NK-92 (cell line): Measurements from ENCODE around the gene SEMA3E.
"Not testable (repeated sequence)": the region's sequence is repeated elsewhere in the genome, so short reads cannot be mapped to it uniquely, and the experiment has no call there.

ENCODE experiments used
- DNase-seq: peaks from one replicate; lab custom pipeline; 2025; ENCODE audit not compliant: unreplicated experiment; lab: John Stamatoyannopoulos, UW

Gene SEMA3E

DNA sequence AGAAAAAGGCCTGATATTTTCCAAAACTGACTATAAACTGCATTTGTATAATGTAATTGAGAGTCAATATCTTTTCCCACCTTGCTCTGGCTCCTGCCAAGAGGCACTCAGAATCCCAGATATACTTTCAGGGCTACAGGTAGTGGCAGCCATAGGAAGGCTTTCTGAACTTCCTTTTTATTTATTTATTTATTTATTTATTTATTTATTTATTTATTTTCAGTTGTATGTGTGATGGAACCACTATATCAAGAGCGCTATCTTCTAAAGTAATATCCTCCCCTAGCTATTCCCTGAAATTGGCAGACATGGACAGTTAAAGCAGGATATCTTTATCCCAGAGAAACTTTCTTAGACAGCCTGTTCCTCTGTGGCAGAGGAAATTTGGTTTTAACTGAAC lies 86.7 kb downstream of the SEMA3E start:
- DNase-seq, result no peak

DNA sequence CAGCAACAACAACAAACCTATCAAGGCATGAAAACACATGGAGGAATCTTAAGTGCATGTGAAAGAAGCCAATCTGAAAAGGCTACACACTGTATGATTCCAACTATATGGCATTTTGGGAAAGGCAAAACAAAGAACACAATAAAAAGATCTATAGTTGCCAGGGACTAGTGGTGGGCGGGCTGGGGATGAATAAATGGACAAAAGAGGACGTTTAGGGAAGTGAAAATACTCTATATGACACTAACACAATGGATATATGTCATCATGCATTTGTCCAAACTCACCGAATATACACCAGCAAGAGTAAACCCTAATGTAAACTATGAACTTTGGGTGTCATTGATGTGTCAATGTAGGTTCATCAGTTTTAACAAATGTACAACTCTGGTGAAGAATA lies 89.1 kb downstream of the SEMA3E start:
- DNase-seq, result no peak

DNA sequence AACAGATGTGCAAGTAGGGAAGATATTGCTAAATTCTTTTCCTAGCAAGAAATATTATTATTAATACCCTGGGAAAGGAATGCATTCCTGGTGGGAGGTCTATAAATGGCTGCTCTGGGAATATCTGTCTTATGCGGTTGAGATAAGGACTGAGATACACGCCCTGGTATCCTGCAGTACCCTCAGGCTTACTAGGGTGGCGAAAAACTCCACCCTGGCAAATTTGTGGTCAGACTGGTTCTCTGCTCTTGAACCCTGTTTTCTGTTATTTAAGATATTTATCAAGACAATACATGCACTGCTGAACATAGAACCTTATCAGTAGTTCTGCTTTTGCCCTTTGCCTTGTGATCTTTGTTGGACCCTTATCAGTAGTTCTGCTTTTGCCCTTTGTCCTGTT lies 96.4 kb downstream of the SEMA3E start:
- not testable (repeated sequence) for DNase-seq

DNA sequence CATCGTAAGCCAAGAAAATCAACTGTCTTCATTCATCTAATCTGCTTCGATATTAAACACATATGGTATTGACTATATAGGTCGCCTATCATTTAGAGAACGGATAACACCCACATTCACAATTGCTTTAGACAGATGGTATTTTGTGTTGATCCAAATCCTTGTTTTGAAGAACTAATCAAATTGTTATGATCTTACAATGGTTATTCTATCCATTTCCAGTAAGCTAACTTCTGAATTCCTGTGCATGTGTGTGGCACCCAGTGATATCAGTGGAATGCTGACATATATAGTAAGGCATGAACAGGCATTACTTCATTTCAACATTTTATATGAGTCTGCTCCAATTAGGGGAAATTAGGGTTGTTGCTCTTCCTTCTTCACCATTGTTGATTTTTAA lies 98.8 kb downstream of the SEMA3E start:
- no peak for DNase-seq

DNA sequence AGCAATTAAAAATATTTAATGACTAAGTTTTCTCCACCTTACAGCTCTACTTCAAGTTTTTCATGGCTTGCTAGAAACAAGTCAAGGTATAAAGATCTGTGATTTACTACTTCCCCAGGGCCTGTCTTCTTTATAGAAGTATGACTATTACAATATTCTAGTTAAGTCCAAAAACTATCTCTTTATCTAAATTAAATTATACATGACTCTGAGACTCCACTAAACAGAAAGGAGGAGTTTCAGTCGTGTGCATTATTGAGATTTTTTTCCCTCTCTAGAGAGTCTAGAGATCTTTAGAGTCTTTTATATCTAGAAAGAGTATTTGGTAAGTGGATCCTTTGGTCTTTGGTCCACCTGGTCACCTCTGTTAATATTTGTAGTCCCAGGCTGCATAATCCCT lies 100.7 kb downstream of the SEMA3E start:
- DNase-seq, result no peak

DNA sequence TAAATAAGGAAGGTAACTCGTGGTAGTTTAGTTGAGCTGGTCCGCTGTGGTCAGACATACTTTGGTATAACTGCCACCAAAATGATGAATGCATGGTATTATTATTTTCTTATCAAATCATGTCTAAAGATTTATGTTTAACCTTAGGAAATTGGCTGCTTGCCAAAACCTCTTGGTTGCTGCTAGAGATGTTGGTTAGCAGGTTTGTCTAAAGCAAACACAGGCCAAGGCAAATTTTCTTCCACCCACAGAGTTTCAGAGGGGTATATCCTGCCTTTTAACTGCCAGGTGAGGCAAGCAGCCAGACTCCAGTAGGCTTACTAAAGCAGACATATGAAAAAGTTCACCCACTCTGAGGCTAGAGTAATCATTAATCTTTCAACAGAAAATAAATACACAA lies 101.4 kb downstream of the SEMA3E start:
- DNase-seq, result no peak

DNA sequence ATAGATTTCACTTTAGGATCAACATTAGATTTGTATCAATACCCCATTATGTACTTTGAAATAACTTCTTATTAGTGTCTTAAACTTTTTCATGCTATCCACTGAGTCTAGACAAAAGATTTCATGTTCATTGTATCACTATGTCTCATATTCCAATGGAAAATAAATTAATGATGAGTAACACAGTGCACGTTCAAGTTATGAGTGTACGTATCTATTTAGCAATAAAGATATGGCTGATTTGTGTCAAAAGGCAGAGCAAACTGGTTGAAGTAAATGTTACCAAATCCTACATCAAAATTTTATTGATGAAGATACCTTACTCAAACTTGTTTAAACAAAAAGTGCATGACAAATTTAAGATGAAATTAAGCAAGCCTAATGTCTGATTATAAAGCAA lies 102.4 kb downstream of the SEMA3E start:
- no peak for DNase-seq

DNA sequence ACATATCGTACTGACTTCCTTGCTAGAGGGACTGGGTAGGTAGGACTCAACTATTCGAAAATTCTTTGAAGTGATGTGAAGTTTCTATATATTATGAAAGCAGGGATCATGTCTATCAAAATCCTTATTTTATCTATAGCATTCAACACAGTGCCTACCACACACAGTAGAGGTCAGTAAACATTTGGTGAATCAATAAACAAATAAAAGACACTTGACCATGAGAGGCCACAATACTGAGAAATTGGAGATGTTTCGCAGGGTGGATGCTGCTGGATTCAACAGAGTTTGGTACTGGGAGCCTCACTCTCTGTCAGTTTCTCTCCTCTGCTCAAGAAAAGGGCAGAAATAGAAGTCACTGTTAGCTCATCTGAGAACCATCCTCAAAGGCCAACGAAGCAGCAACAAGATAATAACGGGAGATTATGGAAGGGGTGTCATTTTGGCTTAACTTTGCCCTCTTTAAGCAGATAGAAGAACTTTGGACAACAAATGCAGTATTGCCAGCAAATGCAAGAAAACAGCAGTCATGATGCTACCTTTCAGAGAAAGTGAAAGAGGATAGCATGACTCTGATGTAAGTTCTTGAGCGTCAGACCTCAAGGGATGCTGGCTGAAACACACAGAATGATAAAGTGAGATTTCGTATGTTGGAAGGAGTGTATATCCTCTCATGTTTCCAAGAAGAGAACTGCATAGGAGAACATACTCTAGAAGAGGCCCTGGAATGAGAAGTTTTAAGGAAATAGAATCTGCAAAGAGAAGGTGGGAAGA lies 107.6 kb downstream of the SEMA3E start:
- no peak for DNase-seq

DNA sequence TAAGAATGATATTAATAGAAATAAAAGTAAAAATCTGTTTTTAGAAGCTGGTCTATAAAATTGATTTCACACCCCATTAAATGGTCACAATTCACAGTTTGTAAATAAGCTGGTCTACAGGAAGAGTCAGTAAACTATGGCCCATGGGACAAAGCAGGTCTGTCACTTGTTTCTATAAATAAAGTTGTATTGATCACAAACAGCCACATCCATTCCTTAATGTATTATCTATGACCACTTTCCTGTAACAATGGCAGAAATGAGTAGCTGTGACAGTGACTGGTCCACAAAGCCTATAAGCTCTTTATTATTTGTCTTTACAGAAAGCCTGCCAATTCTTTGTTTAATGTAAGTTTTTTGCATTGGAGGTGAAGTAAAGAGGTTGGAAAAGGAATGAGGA lies 114.5 kb downstream of the SEMA3E start:
- no peak for DNase-seq

DNA sequence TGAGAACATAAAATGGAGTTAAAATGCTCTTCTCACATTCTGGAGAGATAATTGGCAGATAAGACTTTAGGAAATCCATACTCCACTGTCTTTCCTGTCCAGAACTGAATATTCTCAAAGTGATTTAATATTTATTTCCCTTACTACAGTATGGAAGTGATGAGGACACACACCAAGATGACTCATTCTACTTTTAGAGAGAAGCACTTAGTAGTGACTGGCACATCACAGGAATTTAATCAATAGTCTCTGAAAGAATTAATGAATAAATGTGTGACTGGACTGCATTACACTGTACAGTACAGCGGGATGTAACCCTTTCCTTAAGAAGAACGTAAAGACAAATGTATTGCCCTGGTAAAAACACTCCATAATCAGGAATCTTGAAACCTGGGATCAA lies 116.7 kb downstream of the SEMA3E start:
- DNase-seq, result no peak

DNA sequence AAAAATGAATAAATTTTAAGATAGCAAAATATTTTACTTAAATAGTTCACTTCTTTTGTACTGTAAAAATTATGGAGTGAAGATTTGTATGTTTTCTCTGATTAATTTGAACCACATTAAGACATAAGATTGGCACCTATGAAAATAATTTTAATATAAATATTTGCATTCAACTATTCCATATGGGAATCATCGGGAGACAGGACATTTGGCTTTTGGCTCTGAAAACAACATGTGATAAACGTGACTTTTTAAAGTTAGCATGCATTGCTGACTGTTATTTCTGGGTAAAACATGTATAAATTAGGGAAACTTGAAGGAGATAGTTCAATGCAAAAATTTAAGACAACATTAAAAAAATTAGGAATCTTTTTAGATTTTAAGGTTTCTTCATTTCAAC lies 117.2 kb downstream of the SEMA3E start:
- DNase-seq, result no peak

DNA sequence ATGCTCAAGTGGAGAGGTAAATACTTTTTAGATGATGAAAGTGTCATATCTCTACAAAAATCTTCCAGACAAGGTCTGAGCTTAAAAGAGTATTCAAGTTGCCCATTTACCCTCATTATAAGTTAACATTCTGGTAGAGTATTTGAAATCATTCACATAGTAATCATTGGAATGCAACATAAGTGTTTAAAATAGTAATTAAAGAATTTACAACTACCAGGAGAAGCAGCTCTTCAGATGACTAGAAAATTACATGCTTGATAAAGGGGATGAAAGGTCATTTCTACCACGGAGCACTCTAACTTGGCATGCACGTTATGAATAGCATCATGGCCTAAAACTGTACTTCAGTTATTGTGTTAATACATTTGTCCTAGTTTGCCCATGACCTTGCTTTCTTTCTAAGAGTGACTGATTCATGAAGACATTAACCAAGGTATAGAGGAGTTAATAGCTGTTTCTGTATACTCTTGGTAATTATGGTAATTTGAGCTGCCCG lies 120.0 kb downstream of the SEMA3E start:
- DNase-seq, result no peak

DNA sequence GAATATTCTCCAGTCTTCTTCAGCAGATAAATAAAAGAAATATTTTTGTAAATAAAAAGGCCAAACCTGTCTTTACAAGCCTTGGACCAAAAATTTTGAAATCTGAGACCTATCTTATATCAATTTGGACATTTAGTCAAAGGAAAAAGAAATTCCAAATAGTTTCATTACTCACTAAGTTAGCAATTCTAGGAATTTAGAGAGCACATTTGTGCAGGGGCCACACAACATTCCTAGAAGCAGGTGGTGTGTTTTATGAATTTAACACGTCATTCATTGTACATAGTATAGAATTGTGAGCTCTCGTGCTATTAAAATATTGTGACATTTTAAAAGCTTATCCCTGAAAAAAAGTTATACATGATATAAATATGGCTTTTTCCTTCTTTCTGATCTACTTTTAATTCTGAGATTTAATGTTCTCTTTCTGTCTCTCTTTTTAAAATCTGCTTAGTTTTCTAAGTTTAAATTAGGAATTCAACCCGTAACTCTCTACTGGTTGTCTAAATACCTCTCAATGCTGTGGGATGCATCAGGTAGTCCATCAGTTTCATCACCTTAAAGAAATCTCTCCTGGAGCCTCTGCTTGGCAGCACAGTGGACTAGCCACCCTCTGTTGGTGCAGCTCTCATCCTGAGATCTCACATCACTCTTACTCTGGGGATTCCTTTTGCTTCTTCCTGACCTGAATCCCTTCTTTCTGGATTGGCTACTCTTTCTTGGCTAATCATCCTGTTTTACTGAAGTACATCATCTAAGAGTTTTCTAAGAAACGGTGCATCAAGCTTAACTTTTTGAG lies 124.5 kb downstream of the SEMA3E start:
- no peak for DNase-seq

DNA sequence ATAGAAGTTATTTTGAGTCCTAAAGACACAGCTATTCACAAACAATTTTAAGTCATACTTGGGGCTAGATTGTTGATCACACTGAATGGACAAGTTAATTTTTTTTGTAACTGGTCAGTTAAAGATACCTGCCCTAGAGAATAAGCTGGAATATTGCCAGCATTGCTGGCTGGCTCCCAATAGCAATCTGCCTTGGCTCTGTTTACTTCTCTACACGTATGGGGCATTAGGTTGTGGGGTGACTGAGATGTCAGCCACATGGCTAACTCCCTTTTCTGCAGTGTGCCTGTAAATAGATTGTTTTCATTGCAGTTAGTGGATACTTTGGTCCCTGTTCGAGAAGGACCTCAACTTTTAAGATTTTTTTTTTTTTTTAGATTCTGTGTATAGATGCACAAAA lies 128.2 kb downstream of the SEMA3E start:
- no peak for DNase-seq

DNA sequence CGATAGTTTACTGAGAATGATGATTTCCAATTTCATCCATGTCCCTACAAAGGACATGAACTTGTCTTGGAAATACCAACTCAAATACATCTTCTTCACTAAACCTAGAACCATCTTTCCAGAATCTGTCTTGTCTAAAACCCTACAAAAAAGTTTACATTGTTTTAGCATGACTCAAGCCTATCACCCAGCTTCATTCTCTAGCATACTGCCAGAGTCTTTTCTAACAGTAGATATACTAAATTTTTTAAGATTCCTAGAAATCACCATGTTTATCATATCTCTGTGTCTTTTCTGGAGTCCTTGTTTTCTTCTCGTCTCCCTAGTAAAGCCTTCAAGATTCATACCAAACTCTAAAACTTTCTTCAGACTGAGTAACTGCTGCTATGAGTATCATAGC lies 129.7 kb downstream of the SEMA3E start:
- no peak for DNase-seq

DNA sequence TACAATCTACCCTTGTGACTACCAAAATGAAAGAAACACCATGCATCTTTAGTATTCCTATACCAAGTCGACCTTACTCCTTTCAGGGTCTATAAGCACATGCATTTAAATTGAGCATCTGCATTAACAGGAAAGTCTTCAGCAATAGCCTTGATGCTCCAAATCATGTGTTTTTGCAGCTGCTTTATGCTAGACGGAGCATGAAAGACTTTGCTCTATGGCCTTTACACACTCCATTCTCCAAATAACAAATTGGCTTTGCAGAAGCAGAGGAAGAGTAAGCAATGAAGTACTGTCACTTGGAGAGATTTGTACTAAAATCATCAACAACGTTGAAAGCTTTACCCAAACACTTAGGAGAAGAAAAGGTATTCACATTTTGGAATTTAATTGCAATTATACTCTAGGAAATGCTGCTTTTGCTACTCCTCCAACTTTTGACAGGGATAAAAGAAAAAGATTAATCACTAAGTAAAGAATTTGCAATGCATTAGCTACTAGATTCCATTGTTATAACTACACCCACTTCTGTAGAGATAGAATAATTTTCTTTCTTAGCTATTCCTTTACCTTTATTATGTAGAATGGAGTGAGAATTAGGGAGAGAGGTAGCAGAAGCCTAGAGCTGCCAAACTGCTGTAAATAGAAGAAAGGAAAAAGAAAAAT lies 131.8 kb downstream of the SEMA3E start:
- DNase-seq, result no peak

DNA sequence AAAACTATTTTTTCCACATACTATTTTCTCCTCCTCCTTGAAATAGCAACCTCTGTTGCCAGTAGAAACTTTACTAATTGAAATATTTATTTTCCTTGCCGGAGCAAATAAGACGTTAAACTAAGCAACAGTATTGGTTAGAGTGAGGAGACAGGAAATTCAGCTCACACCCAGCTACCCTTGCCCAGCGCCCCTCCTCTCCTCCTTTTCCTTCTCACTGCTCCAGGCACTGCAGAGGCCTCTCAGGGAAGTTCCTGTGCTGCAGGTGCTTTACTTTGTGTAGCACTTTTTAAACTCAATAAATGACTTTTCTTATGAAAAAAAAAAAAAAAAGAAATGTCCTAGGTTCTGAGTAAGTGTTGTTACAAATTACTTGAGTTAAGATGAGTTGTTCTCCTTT lies 134.0 kb downstream of the SEMA3E start:
- no peak for DNase-seq

DNA sequence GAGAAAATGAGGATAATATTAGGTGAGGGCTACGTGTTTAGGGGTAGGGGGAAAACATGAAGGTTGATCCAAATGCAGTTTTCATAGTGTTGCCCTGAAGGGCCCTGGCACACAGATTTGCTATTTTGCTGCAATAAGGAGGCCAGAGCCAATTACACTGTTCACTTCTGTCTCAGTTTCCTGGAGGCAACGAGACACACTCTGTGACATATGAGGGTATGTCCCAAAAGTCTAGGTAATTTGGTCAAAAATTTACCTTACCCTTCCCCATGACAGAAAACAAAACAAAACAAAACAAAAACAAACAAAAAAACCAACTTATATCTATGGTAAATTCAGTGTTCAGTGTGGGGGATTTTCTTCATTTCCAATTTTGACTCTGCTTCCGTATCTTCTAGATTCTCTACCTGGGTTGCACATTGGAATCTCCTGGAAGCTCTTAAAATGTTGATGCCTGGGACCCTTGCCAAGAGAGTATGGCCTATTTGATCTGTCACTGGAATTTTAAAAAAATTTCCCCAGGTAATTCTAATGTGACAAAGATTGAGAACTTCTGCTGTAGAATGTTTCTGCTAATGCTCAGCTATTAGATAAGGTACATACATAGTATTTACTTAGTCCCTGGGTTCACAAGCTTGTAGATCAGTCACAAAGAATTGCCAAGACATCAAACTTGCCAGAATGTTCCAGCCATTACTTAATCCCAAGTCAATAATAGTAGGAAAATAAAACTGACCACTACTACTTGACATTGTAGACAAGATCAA lies 139.5 kb downstream of the SEMA3E start:
- no peak for DNase-seq

DNA sequence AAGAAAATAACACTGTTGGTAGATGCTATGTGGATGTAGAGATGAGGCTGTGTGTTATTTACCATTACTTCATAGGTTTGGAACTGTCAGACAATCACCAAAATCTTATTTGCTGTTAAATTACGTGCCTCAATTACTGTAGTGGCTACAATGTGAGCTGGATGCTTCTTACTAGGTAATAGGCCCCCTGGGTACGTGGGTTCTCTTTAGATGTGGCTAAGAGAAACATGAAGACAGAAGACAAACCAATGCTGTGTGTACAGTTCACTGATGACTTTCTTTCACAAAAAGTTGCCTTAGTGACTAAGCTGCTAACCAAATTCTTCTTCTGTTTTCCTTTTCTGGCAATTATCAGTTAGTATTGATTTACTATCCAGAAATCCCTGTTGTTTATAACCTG lies 144.6 kb downstream of the SEMA3E start:
- no peak for DNase-seq

DNA sequence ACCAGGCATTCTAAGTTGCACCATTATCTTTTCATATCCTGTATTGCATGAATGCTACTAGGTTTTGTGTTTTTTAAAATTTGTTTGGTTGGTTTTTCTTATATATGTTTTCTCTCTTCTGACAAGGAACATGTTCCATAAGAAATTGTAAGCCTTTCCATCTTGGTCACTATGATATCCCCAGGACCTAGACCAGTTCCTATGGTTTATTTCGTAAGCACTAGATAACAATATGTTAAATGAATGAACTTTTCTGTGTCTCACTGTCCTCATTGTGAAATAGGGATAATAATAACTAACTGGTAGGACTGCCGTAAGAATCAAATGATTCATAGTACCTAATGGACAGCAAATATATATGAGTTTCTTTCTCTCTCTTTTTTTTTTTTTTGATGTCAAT lies 146.3 kb downstream of the SEMA3E start:
- no peak for DNase-seq

DNA sequence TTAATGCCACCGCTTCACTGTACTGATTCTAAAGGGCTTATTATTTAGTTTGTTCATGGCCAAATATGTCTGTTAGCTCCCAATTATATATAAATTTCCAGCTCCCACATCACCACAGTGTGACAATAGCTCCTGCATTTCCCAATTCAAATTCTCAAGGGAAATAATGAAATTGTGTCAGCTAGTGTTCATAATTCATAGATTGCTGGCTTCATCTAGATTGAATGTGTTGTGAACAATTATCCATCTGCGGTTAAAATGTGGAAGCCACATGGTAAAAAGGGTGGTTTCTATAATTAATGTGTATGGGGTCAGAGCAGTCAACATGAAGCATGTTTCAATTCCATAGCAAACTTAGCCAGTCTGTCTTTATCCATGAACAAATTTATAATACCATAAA lies 154.3 kb downstream of the SEMA3E start:
- no peak for DNase-seq
